Metanephros (tissue), 2 donors: ENCODE data around the gene EP400. TPM values are rescaled to one million over a fixed set of nuclear protein-coding genes. Genes with fewer than 3 reads are reported as not detected.

Experiments used
- small RNA-seq: library from RNA; depleted of rRNA; stranded (forward); fragments of <200 nt; gene quantifications from one replicate; pipeline ENCODE3, GENCODE V24; 2014; ENCODE audit warnings: low replicate concordance
- total RNA-seq: library from RNA; depleted of rRNA; stranded (reverse); fragments of >200 nt; gene quantifications from one replicate; pipeline ENCODE4 v1.2.3, GENCODE V29; 2014

EP400 gene, protein sequence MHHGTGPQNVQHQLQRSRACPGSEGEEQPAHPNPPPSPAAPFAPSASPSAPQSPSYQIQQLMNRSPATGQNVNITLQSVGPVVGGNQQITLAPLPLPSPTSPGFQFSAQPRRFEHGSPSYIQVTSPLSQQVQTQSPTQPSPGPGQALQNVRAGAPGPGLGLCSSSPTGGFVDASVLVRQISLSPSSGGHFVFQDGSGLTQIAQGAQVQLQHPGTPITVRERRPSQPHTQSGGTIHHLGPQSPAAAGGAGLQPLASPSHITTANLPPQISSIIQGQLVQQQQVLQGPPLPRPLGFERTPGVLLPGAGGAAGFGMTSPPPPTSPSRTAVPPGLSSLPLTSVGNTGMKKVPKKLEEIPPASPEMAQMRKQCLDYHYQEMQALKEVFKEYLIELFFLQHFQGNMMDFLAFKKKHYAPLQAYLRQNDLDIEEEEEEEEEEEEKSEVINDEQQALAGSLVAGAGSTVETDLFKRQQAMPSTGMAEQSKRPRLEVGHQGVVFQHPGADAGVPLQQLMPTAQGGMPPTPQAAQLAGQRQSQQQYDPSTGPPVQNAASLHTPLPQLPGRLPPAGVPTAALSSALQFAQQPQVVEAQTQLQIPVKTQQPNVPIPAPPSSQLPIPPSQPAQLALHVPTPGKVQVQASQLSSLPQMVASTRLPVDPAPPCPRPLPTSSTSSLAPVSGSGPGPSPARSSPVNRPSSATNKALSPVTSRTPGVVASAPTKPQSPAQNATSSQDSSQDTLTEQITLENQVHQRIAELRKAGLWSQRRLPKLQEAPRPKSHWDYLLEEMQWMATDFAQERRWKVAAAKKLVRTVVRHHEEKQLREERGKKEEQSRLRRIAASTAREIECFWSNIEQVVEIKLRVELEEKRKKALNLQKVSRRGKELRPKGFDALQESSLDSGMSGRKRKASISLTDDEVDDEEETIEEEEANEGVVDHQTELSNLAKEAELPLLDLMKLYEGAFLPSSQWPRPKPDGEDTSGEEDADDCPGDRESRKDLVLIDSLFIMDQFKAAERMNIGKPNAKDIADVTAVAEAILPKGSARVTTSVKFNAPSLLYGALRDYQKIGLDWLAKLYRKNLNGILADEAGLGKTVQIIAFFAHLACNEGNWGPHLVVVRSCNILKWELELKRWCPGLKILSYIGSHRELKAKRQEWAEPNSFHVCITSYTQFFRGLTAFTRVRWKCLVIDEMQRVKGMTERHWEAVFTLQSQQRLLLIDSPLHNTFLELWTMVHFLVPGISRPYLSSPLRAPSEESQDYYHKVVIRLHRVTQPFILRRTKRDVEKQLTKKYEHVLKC (N-terminal part only)
- total RNA-seq: 33.7 TPM

DNA sequence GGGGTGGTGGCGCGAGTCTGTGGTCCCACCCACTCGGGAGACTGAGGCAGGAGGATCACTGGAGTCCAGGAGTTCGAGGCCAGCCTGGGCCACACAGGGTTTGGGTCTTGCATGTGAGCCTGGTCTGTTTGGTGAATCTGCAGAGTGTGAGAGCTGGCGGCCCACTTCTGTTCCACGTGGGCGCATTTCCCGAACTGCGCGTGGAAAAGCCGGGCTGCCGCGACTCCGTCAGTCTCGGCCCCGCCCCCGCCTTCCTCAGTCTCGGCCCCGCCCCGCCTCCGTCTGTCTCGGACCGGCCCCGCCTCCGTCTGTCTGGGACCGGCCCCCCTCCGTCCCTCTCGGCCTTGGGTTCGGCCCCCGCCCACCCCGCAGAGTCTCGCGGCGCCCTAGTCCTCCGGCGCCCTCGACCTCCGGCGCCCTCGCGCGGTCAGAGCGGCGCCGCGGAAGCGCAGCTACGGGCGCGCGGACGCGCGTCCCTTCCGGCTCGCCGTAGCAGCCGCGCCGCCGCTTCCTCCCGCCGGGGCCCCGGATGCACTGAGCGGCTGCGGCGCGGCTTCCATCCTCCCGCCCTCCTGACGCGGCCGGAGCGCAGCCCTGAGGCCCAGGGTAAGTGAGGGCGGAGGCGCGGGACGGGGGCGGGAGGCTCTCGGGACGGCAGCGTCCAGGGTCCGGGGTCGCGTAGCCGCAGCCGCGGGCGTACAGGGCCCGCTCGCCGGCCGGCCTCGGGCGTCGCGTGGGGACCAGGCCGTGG, at the start of gene EP400:
TSS of gene EP400 (plus strand) at position 512 of the 751 bp plus-strand sequence. CDS start 10,678 bp downstream, outside the sequence.

GRCh38 chr12:131928711-131929580, 20.8 kb upstream of the EP400 start, which contains the start of gene PUS1:
TSS of gene PUS1 (plus strand) at chr12:131929276. CDS start at chr12:131929723, 447 bp downstream.

Small RNA genes lying within 50 kb of the gene (small RNA-seq; reads per million reads assigned to genes)
- gene AC131009.3 (not detected), gene AC137590.2 (not detected), gene SNORA49 (16.1 reads per million, percentile 95 among the genes with 10 or more reads in this experiment)

Other genes starting within 250 kb of the EP400 start
- 37.0 TPM for gene SFSWAP, start 238.9 kb upstream of the EP400 start, total RNA-seq
- gene MMP17, start 121.5 kb upstream of the EP400 start, total RNA-seq: 1.9 TPM
- 39.1 TPM for gene ULK1, start 55.3 kb upstream of the EP400 start, total RNA-seq
- gene PUS1, start 20.7 kb upstream of the EP400 start, total RNA-seq: 14.7 TPM
- 15.7 TPM for gene DDX51, start 194.4 kb downstream of the EP400 start, total RNA-seq
- 11.2 TPM for gene NOC4L, start 194.5 kb downstream of the EP400 start, total RNA-seq